Measurements from ENCODE around the gene ANKS1B. TPM values are rescaled to one million over a fixed set of nuclear protein-coding genes. Genes with fewer than 3 reads are reported as not detected.
"Not testable (repeated sequence)": the region's sequence is repeated elsewhere in the genome, so short reads cannot be mapped to it uniquely, and the experiment has no call there.

Gene ANKS1B
- total RNA-seq, 1 donor from 2014 or later = 10.6 TPM

GRCh38 chr12:99706736-99707473, 277.8 kb downstream of the ANKS1B start:
- no peak for DNase-seq (ENCODE audit: low spot score)

GRCh38 chr12:99704458-99704857, 280.3 kb downstream of the ANKS1B start:
- DNase-seq (ENCODE audit: low spot score) = no peak

- no peak for DNase-seq (ENCODE audit: low spot score)
Measured at GRCh38 chr12:99704036-99704435, 280.7 kb downstream of the ANKS1B start.

- no peak for DNase-seq (ENCODE audit: low spot score)
Measured at GRCh38 chr12:99700032-99700431, 284.7 kb downstream of the ANKS1B start.

GRCh38 chr12:99695050-99695449, 289.7 kb downstream of the ANKS1B start:
- DNase-seq (ENCODE audit: low spot score) = no peak

GRCh38 chr12:99686142-99686541, 298.6 kb downstream of the ANKS1B start:
- no peak for DNase-seq (ENCODE audit: low spot score)

- no peak for DNase-seq (ENCODE audit: low spot score)
Measured at GRCh38 chr12:99680276-99680675, 304.5 kb downstream of the ANKS1B start.

GRCh38 chr12:99670635-99671034, 314.1 kb downstream of the ANKS1B start:
- DNase-seq (ENCODE audit: low spot score) = no peak

- no peak for DNase-seq (ENCODE audit: low spot score)
Measured at GRCh38 chr12:99658671-99659349, 325.9 kb downstream of the ANKS1B start.

- DNase-seq (ENCODE audit: low spot score) = no peak
Measured at GRCh38 chr12:99649551-99649950, 335.2 kb downstream of the ANKS1B start.

GRCh38 chr12:99648183-99648582, 336.6 kb downstream of the ANKS1B start:
- DNase-seq (ENCODE audit: low spot score) = no peak

- DNase-seq (ENCODE audit: low spot score) = no peak
Measured at GRCh38 chr12:99647453-99647852, 337.3 kb downstream of the ANKS1B start, which contains the start of gene GARIN6. TSS of gene GARIN6 (plus strand) at chr12:99647753. CDS start at chr12:99648175, 422 bp downstream.

- no peak for DNase-seq (ENCODE audit: low spot score)
Measured at GRCh38 chr12:99644629-99645028, 340.1 kb downstream of the ANKS1B start.

- no peak for DNase-seq (ENCODE audit: low spot score)
Measured at GRCh38 chr12:99627459-99627858, 357.3 kb downstream of the ANKS1B start.

GRCh38 chr12:99624591-99624990, 360.1 kb downstream of the ANKS1B start:
- DNase-seq (ENCODE audit: low spot score) = not testable (repeated sequence)

GRCh38 chr12:99620159-99620479, 364.6 kb downstream of the ANKS1B start:
- DNase-seq (ENCODE audit: low spot score) = no peak

GRCh38 chr12:99619389-99620158, 365.2 kb downstream of the ANKS1B start:
- peak; percentile 19 for DNase-seq (ENCODE audit: low spot score)

GRCh38 chr12:99618657-99619056, 366.1 kb downstream of the ANKS1B start:
- no peak for DNase-seq (ENCODE audit: low spot score)

- DNase-seq (ENCODE audit: low spot score) = no peak
Measured at GRCh38 chr12:99611599-99611998, 373.1 kb downstream of the ANKS1B start.

GRCh38 chr12:99611117-99611516, 373.6 kb downstream of the ANKS1B start:
- DNase-seq (ENCODE audit: low spot score) = no peak

GRCh38 chr12:99609455-99610181, 375.1 kb downstream of the ANKS1B start:
- no peak for DNase-seq (ENCODE audit: low spot score)

GRCh38 chr12:99600388-99600787, 384.3 kb downstream of the ANKS1B start:
- no peak for DNase-seq (ENCODE audit: low spot score)
